HAP-1 (cell line): Measurements from ENCODE around the gene GPR42.

Experiments
- DNase-seq, 2 experiments: peaks; one replicate each; pipeline ENCODE4 v3.0.0-alpha.2; 2016 to 2020; ENCODE audit warnings: low spot score in 2 of 2
- H3K27me3 ChIP-seq: fragments of 250-450 bp; sonication (Bioruptor Pico); 2 replicates; pipeline ENCODE4 v1.5.1; 2020; ENCODE audit warnings: low read depth, mild to moderate bottlenecking, moderate library complexity
- H3K36me3 ChIP-seq: fragments of 250-450 bp; sonication (Bioruptor Pico); replicated peaks from 2 replicates; pipeline ENCODE4 v1.5.1; 2020; ENCODE audit warnings: mild to moderate bottlenecking
- H3K4me1 ChIP-seq: fragments of 250-450 bp; sonication (Bioruptor Pico); 2 replicates; pipeline ENCODE4 v1.5.1; 2020; ENCODE audit warnings: mild to moderate bottlenecking
- H3K4me3 ChIP-seq: fragments of 250-450 bp; sonication (Bioruptor Pico); 2 replicates; pipeline ENCODE4 v1.5.1; 2020; ENCODE audit warnings: mild to moderate bottlenecking, moderate library complexity
- H3K9me3 ChIP-seq: fragments of 250-450 bp; sonication (Bioruptor Pico); 2 replicates; pipeline ENCODE4 v1.5.1; 2020; ENCODE audit warnings: mild to moderate bottlenecking, moderate library complexity
- in situ Hi-C: fragments of 300-500 bp; cut with MboI; formaldehyde crosslinking; loops from 3 replicates; pipeline ENCODE4 v1.14.3; 2020; ENCODE audit warnings: low sequenced_read_pairs, inconsistent platforms, mixed read lengths

The GPR42 gene

DNA sequence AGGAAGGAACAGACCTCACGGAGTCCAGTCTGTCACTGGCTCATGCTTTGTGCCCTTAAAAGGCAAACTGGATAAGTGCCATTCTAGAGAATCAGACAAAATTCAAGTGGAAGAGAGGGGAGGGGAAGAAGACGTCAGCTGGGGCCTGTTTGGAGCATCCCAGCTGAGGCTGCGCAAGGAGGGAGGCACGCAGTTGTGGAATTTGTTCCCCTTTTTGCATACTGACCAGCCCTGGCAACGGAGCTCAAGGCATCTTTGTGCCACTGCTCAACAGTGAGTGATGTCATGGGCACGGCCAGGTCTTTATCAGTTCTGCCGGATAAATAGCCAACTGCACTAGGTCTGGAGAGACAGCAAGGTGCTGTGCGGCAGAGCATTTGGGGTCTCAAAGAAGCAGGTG lies at the start of gene GPR42:
GPR42 (plus strand) TSS at position 347 of the 400 bp plus-strand sequence. CDS start 292 bp downstream, outside the sequence.
- H3K4me3 ChIP-seq: no peak within 1 kb of the TSS
- H3K4me1 ChIP-seq: no peaks in the 10 kb centered on the region
- H3K9me3 ChIP-seq: no peaks in the 10 kb centered on the region
- in situ Hi-C loops: no loop called here
- no peaks in the 10 kb centered on the region for H3K36me3 ChIP-seq
- H3K27me3 ChIP-seq: no peaks in the 10 kb centered on the region
- no peak for DNase-seq

GRCh38 chr19:35321291-35321690 lies 49.6 kb upstream of the GPR42 start:
- no peak for DNase-seq
- H3K36me3 ChIP-seq: no peaks in the 10 kb centered on the region
- H3K4me1 ChIP-seq: no peaks in the 10 kb centered on the region
- no peaks in the 10 kb centered on the region; the same call in 1 of the 2 replicates for H3K27me3 ChIP-seq
- H3K4me3 ChIP-seq: no peak overlapping the region
- in situ Hi-C loops: no loop called here
- H3K9me3 ChIP-seq: no peaks in the 10 kb centered on the region; the same call in 1 of the 2 replicates

DNA sequence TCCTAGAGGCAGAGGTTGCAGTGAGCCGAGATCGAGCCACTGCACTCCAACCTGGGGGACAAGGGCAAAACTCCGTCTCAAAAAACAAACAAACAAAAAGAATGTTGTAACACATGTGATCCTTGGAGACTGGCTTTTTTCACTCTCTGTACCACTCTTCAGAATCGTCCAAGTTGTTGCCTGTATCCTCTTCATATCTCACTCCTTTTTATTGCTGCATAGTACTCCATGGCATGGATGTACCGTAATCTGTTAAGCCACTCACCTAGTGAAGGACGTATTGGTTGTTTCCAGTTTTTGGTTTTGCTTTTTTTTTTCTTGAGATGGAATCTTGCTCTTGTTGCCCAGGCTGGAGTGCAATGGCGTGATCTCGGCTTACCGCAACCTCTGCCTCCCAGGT lies 48.9 kb upstream of the GPR42 start:
- Histone ChIP-seq H3K4me1 (no peaks in the 10 kb centered on the region), H3K36me3 (no peaks in the 10 kb centered on the region), H3K4me3 (no peak overlapping the region), H3K27me3 (no peaks in the 10 kb centered on the region; the same call in 1 of the 2 replicates), H3K9me3 (no peaks in the 10 kb centered on the region; the same call in 1 of the 2 replicates)
- no peak for DNase-seq
- in situ Hi-C loops: no loop called here

DNA sequence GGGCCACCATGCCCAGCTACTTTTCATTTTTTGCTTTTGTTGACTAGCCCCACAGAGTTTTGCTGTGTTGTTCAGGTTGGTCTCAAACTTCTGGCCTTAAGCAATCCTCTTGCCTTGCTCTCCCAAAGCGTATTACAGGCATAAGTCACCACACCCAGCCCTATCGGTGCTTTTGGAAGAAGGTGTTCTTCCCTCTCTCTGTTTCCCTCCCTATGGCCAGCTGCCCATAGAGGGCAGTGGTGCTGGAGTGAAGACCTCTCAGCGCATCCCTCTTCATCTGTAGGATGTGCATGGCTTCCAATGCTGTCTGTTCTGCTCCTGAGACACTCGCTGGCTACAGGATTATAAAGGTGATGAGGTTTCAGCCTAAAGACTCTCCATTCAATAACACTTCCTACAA lies 43.2 kb upstream of the GPR42 start:
- no peaks in the 10 kb centered on the region for H3K9me3 ChIP-seq
- H3K27me3 ChIP-seq: no peaks in the 10 kb centered on the region; the same call in 1 of the 2 replicates
- in situ Hi-C loops: no loop called here
- DNase-seq: no peak
- H3K4me1 ChIP-seq: no peaks in the 10 kb centered on the region
- no peaks in the 10 kb centered on the region for H3K36me3 ChIP-seq
- H3K4me3 ChIP-seq: no peak overlapping the region

- in situ Hi-C loops: no loop called here
- no peaks in the 10 kb centered on the region; the same call in 1 of the 2 replicates for H3K27me3 ChIP-seq
- H3K4me1 ChIP-seq: no peaks in the 10 kb centered on the region
- H3K36me3 ChIP-seq: no peaks in the 10 kb centered on the region
- no peak within 1 kb of the TSS for H3K4me3 ChIP-seq
- no peaks in the 10 kb centered on the region for H3K9me3 ChIP-seq
- no peak for DNase-seq
These were observed 42.0 kb upstream of the GPR42 start, which contains the start of gene CD22 for GRCh38 chr19:35328851-35329285. Gene CD22, plus strand, starts transcription at chr19:35329187. Its CDS starts 2,854 bp downstream, at chr19:35332041.

- Histone ChIP-seq H3K27me3 (no peaks in the 10 kb centered on the region; the same call in 1 of the 2 replicates), H3K9me3 (no peaks in the 10 kb centered on the region), H3K36me3 (no peaks in the 10 kb centered on the region), H3K4me3 (no peak overlapping the region), H3K4me1 (no peaks in the 10 kb centered on the region)
- DNase-seq: no peak
- in situ Hi-C loops: no loop called here
These were observed 41.5 kb upstream of the GPR42 start for GRCh38 chr19:35329323-35329722.

DNA sequence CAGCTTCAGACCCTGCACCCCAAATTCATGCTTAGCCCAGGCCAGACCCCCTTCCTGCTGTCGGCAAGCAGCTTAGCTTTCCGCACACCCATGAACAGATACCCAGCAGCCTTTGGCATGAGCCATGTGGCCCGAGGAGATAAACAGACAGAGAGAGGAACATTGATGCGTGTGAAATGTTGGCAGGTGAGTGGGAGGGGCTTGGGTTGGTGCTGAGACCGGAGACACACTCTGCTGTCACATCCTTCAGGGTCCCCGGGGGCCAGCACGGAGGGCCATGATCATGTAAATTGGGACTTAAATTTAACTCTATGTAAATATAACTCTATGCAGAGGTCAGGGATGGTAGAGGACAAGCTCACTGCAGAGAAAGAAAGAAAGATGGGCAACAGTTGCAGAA lies 40.4 kb upstream of the GPR42 start:
- no peaks in the 10 kb centered on the region for H3K36me3 ChIP-seq
- H3K27me3 ChIP-seq: no peaks in the 10 kb centered on the region; the same call in 1 of the 2 replicates
- no peaks in the 10 kb centered on the region for H3K9me3 ChIP-seq
- DNase-seq: no peak
- H3K4me1 ChIP-seq: no peaks in the 10 kb centered on the region
- in situ Hi-C loops: no loop called here
- no peak overlapping the region for H3K4me3 ChIP-seq

GRCh38 chr19:35331551-35332214 lies 39.2 kb upstream of the GPR42 start:
- no peak overlapping the region for H3K4me3 ChIP-seq
- H3K27me3 ChIP-seq: no peaks in the 10 kb centered on the region; the same call in 1 of the 2 replicates
- DNase-seq: no peak
- no peaks in the 10 kb centered on the region for H3K9me3 ChIP-seq
- H3K36me3 ChIP-seq: no peaks in the 10 kb centered on the region
- H3K4me1 ChIP-seq: no peaks in the 10 kb centered on the region
- in situ Hi-C loops: no loop called here

GRCh38 chr19:35332817-35333216 lies 38.1 kb upstream of the GPR42 start:
- DNase-seq: no peak
- Histone ChIP-seq H3K36me3 (no peaks in the 10 kb centered on the region), H3K27me3 (no peaks in the 10 kb centered on the region; the same call in none of the 2 replicates), H3K9me3 (no peaks in the 10 kb centered on the region), H3K4me1 (no peaks in the 10 kb centered on the region), H3K4me3 (no peak overlapping the region)
- in situ Hi-C loops: no loop called here

DNA sequence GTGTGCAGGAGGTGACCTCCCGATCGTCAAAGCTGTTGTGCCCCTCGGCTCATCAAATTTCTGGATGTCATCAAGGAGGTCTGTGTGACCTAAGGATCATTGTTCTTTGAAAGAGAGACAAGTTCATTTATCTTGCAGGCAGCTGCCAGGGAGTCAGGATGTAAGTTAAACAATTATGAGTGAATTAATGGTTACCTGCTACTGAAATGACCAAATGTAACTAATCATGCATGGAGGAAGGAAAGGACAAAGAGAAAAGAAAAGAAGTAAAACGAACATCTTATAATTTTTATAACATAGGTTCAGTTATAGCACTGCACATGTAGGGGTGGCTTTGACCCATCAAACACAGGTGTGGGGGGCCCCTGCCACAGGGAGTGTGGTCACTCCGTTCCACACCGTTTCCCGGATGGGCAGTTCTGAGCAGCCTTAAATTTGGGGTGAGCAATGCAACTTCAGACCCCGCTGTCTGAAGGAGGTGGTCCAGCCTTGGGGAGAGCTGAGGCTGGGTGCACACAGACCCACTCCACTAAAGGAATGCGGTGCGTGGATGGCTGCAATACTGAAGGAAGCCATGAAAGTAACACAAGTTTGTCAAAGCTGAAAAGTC lies 36.6 kb upstream of the GPR42 start:
- no peaks in the 10 kb centered on the region for H3K9me3 ChIP-seq
- H3K4me3 ChIP-seq: no peak overlapping the region
- DNase-seq: no peak
- in situ Hi-C loops: no loop called here
- no peaks in the 10 kb centered on the region; the same call in none of the 2 replicates for H3K27me3 ChIP-seq
- H3K4me1 ChIP-seq: no peaks in the 10 kb centered on the region
- no peaks in the 10 kb centered on the region for H3K36me3 ChIP-seq

- Histone ChIP-seq H3K4me3 (no peak overlapping the region), H3K9me3 (no peaks in the 10 kb centered on the region), H3K4me1 (no peaks in the 10 kb centered on the region), H3K36me3 (no peaks in the 10 kb centered on the region), H3K27me3 (no peaks in the 10 kb centered on the region; the same call in none of the 2 replicates)
- in situ Hi-C loops: no loop called here
- no peak for DNase-seq
These were observed 34.5 kb upstream of the GPR42 start for GRCh38 chr19:35336166-35336955.

DNA sequence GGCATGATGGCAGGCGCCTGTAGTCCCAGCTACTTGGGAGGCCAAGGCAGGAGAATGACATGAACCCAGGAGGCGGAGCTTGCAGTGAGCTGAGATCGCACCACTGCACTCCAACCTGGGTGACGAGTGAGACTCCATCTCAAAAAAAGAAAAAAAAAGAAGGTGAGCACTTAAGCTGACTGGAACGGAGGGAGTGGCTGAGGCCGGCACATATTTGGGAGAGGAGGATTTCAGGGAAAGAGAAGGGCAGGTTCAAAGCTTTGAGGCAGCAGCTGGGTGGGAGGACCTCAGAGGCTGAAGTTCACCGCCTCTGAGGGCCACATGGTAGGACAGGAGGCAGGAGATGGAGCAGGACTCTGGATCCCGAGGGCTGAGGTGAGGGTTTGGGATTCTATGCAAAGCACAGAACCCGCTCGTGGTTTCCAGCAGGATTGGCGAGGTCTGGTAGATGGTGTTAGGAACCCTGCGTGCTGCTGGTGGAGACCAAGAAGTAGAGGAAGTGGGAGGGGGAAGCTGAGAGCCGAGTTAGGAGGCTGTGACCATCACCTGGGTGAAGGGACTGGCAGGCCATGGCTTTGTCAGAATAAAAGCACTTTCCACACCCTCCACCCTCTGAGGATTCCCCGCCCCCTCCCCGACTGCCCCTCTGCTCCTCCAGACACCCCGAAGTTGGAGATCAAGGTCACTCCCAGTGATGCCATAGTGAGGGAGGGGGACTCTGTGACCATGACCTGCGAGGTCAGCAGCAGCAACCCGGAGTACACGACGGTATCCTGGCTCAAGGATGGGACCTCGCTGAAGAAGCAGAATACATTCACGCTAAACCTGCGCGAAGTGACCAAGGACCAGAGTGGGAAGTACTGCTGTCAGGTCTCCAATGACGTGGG lies 33.5 kb upstream of the GPR42 start:
- Histone ChIP-seq H3K27me3 (peaks cover 3% of the 10 kb centered on the region), H3K9me3 (no peaks in the 10 kb centered on the region), H3K4me1 (no peaks in the 10 kb centered on the region), H3K4me3 (no peak overlapping the region), H3K36me3 (no peaks in the 10 kb centered on the region)
- no peak for DNase-seq
- in situ Hi-C loops: no loop called here

DNA sequence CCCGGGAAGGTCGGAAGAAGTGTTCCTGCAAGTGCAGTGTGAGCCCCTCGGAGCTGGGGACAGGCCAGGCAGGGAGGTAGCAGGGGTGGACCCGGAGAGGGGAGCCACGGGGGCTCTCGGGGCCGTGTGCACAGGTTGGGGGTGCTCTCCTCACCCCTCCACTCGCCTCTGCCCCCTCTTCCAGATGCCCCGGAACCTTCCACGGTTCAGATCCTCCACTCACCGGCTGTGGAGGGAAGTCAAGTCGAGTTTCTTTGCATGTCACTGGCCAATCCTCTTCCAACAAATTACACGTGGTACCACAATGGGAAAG lies 32.9 kb upstream of the GPR42 start:
- no peaks in the 10 kb centered on the region for H3K9me3 ChIP-seq
- peaks cover 3% of the 10 kb centered on the region for H3K27me3 ChIP-seq
- no peaks in the 10 kb centered on the region for H3K36me3 ChIP-seq
- no peak for DNase-seq
- in situ Hi-C loops: no loop called here
- no peak overlapping the region for H3K4me3 ChIP-seq
- no peaks in the 10 kb centered on the region for H3K4me1 ChIP-seq
